Uterus (tissue), 4 donors: ENCODE data around the gene AHI1. TPM values are rescaled to one million over a fixed set of nuclear protein-coding genes. Genes with fewer than 3 reads are reported as not detected.

ENCODE experiments used
- DNase-seq, 2 donors: peaks; one replicate each; pipeline ENCODE4 v3.0.0-alpha.2; 2019 to 2020
- H3K27ac ChIP-seq, 2 donors: fragments of 200-600 bp; sonication (generic); 1 replicate in 1 of 2; 2 replicates in 1 of 2; pipeline ENCODE4 v1.5.1; 2016 to 2018
- H3K27me3 ChIP-seq, 2 donors: fragments of 200-600 bp; sonication (generic); one replicate each; pipeline ENCODE4 v1.5.1; 2018 to 2019; ENCODE audit warnings: control low read depth in 1 of 2
- H3K36me3 ChIP-seq, 2 donors: fragments of 200-600 bp; sonication (generic); one replicate each; pipeline ENCODE4 v1.5.1; 2019; ENCODE audit warnings: control low read depth in 1 of 2
- H3K4me1 ChIP-seq, 2 donors: fragments of 200-600 bp; sonication (generic); one replicate each; pipeline ENCODE4 v1.5.1; 2018 to 2019; ENCODE audit warnings: control low read depth in 1 of 2
- H3K4me3 ChIP-seq, 2 donors: fragments of 200-600 bp; sonication (generic); 1 replicate in 1 of 2; 2 replicates in 1 of 2; pipeline ENCODE4 v1.5.1; 2018 to 2019; ENCODE audit warnings: mild to moderate bottlenecking in 1 of 2
- H3K9me3 ChIP-seq, 2 donors: fragments of 200-600 bp; sonication (generic); one replicate each; pipeline ENCODE4 v1.5.1; 2019; ENCODE audit warnings: control low read depth in 1 of 2
- CTCF ChIP-seq, 4 experiments: fragments of 200-600 bp in 2 of 4; fragments of 450-650 bp in 2 of 4; sonication (generic) in 2 of 4; IDR thresholded peaks; one replicate each; pipeline ENCODE4 v1.5.1; 2016 to 2019; ENCODE audit warnings: antibody characterized with exemption in 4 of 4, mild to moderate bottlenecking in 2 of 4, moderate library complexity in 1 of 4
- POLR2A ChIP-seq, 2 donors: fragments of 450-650 bp; IDR thresholded peaks; one replicate each; pipeline ENCODE4 v1.6.1; 2016; ENCODE audit warnings: antibody characterized with exemption in 2 of 2, mild to moderate bottlenecking in 1 of 2, moderate library complexity in 1 of 2
- intact Hi-C: fragments of 100-400 bp; cut with DNase I; formaldehyde crosslinking; loops from one replicate; pipeline ENCODE4 v1.15.1; 2023; ENCODE audit warnings: low total_unique reads
- total RNA-seq, 4 donors: library from RNA; depleted of rRNA in 3 of 4; stranded (reverse); fragments of >200 nt in 3 of 4; gene quantifications; one replicate each; pipeline versions ENCODE4 v1.1.0 to v1.2.4, GENCODE V29; 2014 to 2023
- donor health status: DM: yes; HTN: yes; CAD: no.

The AHI1 gene
- total RNA-seq, 4 donors from 2014 or later: 43.5 to 85.1 (median 47.3) TPM

DNA sequence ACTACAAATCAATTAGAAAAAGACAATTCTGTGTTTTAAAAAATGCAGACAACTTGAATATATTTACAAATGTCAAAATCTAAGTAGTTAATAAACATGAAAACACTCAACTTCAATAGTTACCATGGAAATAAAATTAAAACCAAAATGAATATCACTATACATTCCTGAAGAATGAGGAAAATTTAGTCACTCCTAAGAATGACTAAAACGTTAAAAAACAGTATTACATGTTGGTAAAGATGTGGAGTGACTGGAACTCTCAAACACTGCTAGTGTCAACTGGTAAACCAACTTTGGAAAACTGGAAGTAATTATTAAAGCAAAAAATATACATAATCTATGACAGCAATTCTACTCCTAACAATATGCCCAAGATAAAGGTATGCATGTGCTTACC, 36.3 kb downstream of the AHI1 start:
- intact Hi-C loops: no loop called here
- Histone ChIP-seq H3K27ac (no peak overlapping the region), H3K27me3 (no peaks in the 10 kb centered on the region), H3K36me3 (no peaks in the 10 kb centered on the region), H3K9me3 (no peaks in the 10 kb centered on the region), H3K4me3 (no peak overlapping the region), H3K4me1 (no peaks in the 10 kb centered on the region)
- no peak for TF ChIP-seq POLR2A (IDR thresholded peaks at IDR 0.05)
- TF ChIP-seq CTCF (IDR thresholded peaks at IDR 0.05): no peak
- DNase-seq: no peak

DNA sequence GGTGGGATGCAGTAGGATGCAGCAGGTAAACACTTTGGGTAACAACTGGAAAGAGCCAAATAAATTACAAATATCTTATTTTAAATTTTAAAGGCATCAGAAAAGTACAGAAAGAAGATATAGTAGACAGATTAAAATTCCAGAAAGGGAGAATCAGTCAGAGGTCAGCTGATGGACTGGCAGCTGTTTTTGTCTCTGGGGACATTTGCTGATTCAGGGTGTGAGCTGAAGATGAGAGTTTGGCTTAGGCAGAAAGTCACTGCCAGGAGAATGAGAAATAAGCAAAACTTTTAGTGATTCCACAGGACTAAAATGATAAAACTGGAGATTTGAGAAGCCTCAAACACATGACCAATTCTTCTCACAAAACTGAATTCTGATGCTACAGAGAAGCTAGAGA, 39.5 kb downstream of the AHI1 start:
- no peaks in the 10 kb centered on the region for H3K4me1 ChIP-seq
- TF ChIP-seq POLR2A (IDR thresholded peaks at IDR 0.05): no peak
- no peak for TF ChIP-seq CTCF (IDR thresholded peaks at IDR 0.05)
- no peak overlapping the region for H3K27ac ChIP-seq
- intact Hi-C loops: no loop called here
- no peaks in the 10 kb centered on the region for H3K36me3 ChIP-seq
- H3K27me3 ChIP-seq: no peaks in the 10 kb centered on the region
- no peak overlapping the region for H3K4me3 ChIP-seq
- no peak for DNase-seq
- no peaks in the 10 kb centered on the region for H3K9me3 ChIP-seq

DNA sequence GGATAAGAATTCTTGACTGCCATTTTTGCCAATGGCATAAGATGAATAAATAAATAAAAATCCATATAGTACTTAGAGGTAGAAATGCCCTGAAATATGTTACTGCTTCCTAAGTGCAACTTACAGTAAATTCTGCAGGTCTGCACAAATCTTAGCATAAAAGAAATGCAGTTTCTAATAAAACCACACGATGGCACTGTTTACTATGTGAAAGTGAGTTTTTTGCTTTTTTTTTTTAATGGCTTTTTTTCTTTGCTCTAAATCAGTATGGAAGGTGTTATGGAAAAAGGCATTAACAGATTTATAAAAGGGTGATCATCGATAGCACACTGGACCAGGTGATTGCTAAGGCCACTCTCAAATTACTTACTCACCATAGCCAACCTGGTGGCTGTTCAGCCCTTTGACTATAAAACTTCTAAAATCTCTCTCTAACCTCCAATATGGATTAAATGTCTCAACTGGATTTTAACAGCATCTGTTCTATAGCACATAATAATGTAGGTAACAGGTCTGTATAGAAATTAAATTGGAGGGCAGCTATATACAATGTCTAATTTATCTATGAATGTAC, 45.8 kb downstream of the AHI1 start:
- intact Hi-C loops: no loop called here
- Histone ChIP-seq H3K9me3 (no peaks in the 10 kb centered on the region), H3K36me3 (no peaks in the 10 kb centered on the region), H3K4me1 (no peaks in the 10 kb centered on the region), H3K27ac (no peak overlapping the region), H3K4me3 (no peak overlapping the region), H3K27me3 (no peaks in the 10 kb centered on the region)
- TF ChIP-seq CTCF (IDR thresholded peaks at IDR 0.05) (peak; percentile 41 to 71 (median 62)), POLR2A (IDR thresholded peaks at IDR 0.05) (no peak)
- no peak for DNase-seq

DNA sequence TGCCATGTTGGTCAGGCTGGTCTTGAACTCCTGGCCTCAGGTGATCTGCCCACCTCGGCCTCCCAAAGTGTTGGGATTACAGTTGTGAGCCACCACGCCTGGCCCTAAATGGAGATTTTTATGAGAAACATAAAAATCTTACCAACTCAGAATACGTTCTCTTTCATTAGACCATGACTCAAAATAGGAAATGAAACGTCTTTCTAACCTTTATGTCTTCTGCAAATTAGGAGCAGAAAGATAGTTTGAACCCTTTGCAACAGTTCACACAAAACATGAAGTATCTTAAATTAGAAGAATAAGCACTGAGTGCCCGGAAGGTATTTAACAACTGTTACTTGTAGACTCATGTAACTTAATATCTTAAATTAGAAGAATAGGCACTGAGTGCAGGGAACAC, 48.3 kb downstream of the AHI1 start:
- no peak for DNase-seq
- H3K4me1 ChIP-seq: no peaks in the 10 kb centered on the region
- H3K27me3 ChIP-seq: no peaks in the 10 kb centered on the region
- no peak overlapping the region for H3K4me3 ChIP-seq
- intact Hi-C loops: no loop called here
- no peaks in the 10 kb centered on the region for H3K9me3 ChIP-seq
- H3K36me3 ChIP-seq: no peaks in the 10 kb centered on the region
- H3K27ac ChIP-seq: no peak overlapping the region
- TF ChIP-seq POLR2A (IDR thresholded peaks at IDR 0.05): no peak
- no peak for TF ChIP-seq CTCF (IDR thresholded peaks at IDR 0.05)

DNA sequence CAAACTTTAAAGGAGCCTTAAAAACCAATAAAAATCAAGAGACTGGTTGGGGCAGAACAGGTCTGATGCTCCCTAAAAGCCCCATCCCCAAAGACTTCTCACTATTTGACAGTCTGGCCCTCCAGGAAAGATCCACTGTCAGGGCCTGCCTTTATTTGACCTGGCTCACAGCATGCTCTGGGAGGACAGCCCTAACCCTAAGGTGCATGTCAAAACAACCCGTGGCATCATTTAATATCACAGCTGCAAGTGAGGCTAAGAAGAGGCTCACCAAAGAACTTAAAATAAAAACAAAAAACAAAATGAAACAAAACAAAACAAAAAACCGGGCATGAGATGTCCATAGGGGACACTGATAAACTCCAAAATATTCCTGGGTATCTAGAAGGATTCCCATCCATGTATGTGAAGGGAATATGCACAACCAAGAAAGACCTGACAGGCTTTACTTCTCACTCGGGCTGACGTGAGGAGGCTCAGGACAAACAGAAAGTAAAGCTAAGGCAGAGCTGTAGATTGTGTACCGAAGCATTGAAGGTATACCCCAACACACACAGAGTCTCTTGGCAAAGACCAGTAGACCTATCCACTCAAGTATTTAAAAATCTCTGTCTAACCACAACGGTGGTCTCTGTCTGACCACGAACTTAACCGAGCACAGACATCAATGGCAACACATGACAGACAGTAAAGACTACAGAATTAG, 57.3 kb downstream of the AHI1 start:
- H3K36me3 ChIP-seq: no peaks in the 10 kb centered on the region
- H3K9me3 ChIP-seq: no peaks in the 10 kb centered on the region
- H3K27me3 ChIP-seq: no peaks in the 10 kb centered on the region
- DNase-seq: no peak
- intact Hi-C loops: no loop called here
- H3K27ac ChIP-seq: no peak overlapping the region
- no peak overlapping the region for H3K4me3 ChIP-seq
- H3K4me1 ChIP-seq: no peaks in the 10 kb centered on the region
- no peak for TF ChIP-seq POLR2A (IDR thresholded peaks at IDR 0.05)
- no peak for TF ChIP-seq CTCF (IDR thresholded peaks at IDR 0.05)
